Breast epithelium (tissue), 3 donors: ENCODE results near the gene RRAS2.

Experiments used
- CTCF ChIP-seq, 3 donors: fragments of 450-650 bp; IDR thresholded peaks; one replicate each; pipeline ENCODE4 v1.5.1; 2016 to 2017; ENCODE audit warnings: antibody characterized with exemption in 3 of 3, mild to moderate bottlenecking in 3 of 3, moderate library complexity in 3 of 3
- POLR2A ChIP-seq: fragments of 450-650 bp; IDR thresholded peaks from one replicate; pipeline ENCODE4 v1.6.1; 2016; ENCODE audit warnings: antibody characterized with exemption, mild to moderate bottlenecking, moderate library complexity
- POLR2AphosphoS5 ChIP-seq, 3 donors: sonication (generic); formaldehyde crosslinking; IDR thresholded peaks; one replicate each; pipeline ENCODE4 v1.6.1; 2017; ENCODE audit warnings: antibody characterized with exemption in 3 of 3

GRCh38 chr11:14232652-14233051 is 126.3 kb downstream of the RRAS2 start:
- TF ChIP-seq POLR2AphosphoS5 (IDR thresholded peaks at IDR 0.05) (no peak), POLR2A (no peak), CTCF (IDR thresholded peaks at IDR 0.05) (no peak)
